GM21786 (cell line): ENCODE results near the gene OR10C1.
"Not testable (repeated sequence)": the region's sequence is repeated elsewhere in the genome, so short reads cannot be mapped to it uniquely, and the experiment has no call there.

Experiments used
- ATAC-seq: cut with Tn5 transposase; IDR thresholded peaks from one replicate; pipeline ENCODE4 v1.9.1; 2021; ENCODE audit not compliant: unreplicated experiment

The OR10C1 gene

DNA sequence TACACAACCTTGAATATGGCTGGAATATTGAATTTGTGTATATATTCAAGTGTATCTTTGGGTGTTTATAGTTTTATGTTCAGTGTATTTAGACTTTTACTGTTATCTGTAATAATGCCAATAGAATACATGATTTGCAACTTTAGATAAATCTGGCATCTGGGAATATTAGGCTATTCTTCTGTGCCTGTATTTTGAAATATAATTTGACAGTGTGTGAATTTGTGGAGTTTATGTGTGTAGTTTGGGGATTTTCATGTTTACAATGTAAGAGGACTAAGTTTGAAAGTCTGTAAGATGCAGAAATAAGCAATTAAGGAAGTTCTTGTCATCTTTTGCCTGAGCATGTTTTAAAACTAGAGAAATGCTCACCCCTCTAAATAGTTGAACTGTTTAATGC, at the start of gene OR10C1:
Gene OR10C1 (plus strand): TSS at position 301 of the 400 bp plus-strand sequence. CDS start 710 bp downstream, outside the sequence.
- ATAC-seq: no peak

DNA sequence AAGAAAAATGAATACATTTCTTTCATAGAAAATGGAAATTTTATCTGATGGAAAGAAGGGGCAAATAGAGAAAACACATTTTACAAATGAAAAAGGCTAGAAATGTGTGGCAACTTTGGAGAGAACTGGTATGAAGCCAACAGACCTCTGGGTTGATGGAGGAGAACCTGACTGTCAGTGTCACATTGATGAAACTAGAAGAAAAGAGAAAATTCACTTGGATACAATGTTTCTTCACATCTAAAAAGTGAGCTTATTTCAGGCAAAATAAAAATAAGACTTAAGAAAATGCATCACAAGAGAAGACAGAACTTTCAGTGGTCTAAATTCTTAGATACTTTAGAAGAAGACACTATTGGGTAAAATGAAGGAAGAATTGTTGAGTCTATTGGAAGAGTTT, 43.8 kb upstream of the OR10C1 start, which contains the start of gene OR12D2:
Gene OR12D2 (plus strand): TSS at position 301 of the 400 bp plus-strand sequence. CDS start 1,069 bp downstream, outside the sequence.
- ATAC-seq: no peak

DNA sequence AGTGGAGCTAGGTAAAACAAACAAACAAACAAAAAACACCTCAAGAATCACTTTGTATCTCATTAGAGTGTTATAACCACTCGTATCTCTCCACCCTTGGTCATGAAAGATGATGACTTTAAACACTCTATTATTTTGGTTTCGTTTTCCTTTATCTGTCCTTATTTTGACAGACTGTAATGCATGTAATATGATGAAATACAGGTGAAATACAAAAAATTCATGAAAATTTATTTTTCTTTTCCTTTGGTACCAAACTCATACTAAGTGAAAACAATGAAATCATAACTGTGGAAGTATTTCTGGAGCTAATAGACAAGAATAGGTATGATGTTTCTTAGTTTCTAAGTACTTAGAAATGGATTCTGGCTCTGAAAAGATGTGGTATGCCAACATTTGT, 39.6 kb upstream of the OR10C1 start:
- ATAC-seq: no peak

DNA sequence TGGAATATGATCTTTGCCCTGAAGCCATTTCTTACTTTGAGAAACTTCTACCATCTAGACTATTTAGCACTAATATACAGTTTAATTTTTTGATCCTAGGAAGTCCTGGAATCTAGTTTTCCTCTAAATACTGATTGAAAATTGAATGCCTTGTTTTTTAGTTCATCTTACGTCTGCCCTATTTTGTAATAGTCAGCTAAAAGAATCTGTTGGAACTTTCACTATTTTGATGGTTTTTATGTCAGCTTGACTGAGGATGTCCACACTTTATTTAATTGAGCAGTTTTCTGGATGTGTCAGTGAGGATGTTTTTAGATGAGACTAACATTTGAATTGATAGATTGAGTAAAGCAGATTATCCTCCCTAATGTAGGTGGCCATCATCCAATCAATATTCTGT, 35.3 kb upstream of the OR10C1 start:
- ATAC-seq: no peak

DNA sequence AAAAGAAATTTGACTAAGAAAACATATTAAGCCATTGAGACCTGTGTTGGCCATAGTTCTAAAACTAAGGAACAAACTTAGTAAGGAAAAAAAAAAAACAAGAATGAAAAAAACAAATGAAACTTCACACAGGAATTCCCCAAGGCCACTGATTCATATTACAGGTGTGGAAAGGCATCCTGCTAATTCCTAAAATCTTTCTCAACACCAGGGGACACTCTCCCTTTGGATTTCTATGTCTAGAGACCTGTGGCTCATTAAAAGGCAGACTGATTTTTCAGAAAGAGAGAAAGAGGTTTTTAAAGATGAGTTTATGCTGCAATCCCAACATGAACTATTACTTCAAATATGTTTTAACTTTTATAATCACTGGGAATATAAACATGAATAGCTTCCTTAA, 24.5 kb upstream of the OR10C1 start, which contains the start of gene OR12D1:
Gene OR12D1 (plus strand): TSS at position 341 of the 400 bp plus-strand sequence.
- no peak for ATAC-seq

- no peak for ATAC-seq
These were observed 19.6 kb upstream of the OR10C1 start for GRCh38 chr6:29419516-29419915.

- no peak for ATAC-seq
These were observed 14.9 kb upstream of the OR10C1 start for GRCh38 chr6:29424168-29424567.

GRCh38 chr6:29424575-29424974, 14.5 kb upstream of the OR10C1 start:
- ATAC-seq: no peak

GRCh38 chr6:29425075-29425474, 14.0 kb upstream of the OR10C1 start:
- ATAC-seq: no peak

DNA sequence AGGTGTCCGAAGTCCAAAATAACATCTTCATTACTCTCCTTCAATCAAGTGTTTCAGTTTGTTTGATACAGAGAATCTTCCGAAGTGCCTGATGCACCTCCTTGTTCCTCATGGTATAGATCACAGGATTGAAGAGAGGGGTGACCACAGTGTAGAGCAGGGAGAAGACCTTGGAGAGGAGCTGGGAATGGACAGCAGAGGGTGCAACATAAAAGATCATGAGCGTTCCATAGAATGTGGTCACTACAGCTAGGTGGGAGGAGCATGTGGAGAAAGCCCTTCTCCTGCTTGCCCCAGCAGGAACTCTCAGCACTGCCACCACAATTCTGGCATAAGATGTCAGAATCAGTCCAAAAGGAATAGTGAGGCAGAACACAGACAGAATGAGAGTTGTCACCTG, 12.5 kb upstream of the OR10C1 start:
- no peak for ATAC-seq

DNA sequence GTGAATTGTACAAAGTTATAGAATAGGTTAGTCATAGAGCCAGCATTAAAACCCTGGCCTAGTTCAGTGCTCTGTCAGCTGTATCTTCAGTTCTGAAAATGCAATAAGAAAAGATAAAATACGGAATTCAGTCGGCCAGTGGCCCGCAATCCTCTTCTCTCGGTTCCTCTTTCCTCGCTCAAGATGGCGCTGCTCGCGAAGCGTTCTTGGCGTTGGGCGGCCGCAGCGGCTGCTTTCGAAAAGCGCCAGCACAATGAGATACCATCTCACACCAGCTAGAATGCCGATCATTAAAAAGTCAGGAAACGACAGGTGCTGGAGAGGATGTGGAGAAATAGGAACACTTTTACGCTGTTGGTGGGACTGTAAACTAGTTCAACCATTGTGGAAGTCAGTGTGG, 2.4 kb upstream of the OR10C1 start:
- ATAC-seq: not testable (repeated sequence)

- no peak for ATAC-seq
These were observed 3.6 kb downstream of the OR10C1 start for GRCh38 chr6:29442719-29443118.

DNA sequence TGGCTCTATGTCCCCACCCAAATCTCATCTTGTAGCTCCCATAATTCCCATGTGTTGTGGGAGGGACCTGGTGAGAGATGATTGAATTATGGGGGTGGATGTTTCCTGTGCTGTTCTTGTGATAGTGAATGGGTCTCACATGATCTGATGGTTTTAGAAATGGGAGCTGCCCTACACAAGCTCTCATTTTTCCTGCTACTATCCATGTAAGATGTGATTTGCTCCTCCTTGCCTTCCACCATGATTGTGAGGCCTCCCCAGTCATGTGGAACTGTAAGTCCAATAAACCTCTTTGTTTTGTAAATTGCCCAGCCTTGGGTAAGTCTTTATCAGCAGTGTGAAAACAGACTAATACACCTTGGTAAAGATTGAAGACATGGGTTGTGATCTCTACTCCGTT, 4.9 kb downstream of the OR10C1 start:
- not testable (repeated sequence) for ATAC-seq

DNA sequence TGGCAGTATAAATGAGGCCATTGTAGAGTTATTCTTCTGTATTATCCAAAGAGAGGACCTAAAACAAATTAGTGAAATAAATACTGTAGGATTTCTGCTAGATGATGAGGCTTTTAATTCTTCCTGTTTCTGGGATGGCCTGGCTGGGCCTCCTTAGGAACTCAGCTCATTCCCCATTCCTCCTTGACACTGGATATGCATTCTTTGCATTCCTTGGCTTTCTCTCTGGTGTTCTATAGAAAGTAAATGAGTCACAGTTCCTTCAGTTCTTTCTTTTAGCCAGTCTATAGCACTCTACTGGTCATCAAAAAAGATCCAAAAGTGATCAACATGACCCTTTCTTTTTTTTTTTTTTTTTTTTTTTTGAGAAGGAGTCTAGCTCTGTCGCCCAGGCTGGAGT, 8.6 kb downstream of the OR10C1 start:
- no peak for ATAC-seq

DNA sequence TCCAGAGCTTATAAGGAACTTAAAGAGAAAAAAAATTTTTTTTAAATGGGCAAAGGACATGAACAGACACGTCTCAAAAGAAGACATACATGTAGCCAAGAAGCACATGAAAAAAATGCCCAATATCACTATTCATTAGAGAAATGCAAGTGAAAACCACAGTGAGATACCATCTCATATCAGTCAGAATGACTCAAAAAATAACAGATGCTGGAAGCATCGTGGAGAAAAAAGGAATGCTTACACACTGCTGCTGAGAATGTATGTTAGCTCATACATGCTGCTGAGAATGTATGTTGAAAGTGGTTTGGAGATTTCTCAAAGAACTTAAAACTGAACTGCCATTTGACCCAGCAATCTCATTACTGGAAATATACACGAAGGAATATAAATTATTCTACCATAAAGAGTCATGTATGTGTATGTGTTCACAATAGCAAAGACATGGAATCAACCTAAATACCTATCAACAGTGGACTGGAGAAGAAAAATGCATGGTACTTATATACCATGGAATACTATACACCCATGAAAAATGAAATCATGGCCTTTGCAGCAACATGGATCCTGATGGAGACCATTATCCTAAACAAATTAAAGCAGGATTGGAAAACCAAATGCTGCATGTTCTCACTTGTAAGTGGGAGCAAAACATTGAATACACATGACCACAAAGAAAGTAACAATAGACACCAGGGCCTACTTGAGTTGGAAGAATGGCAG, 12.5 kb downstream of the OR10C1 start:
- no peak for ATAC-seq

GRCh38 chr6:29456971-29457370, 17.9 kb downstream of the OR10C1 start, which contains the start of the genes OR11A1 and OR2H1:
OR11A1 (minus strand) TSS chr6:29457071; CDS start chr6:29427641, 29,430 bp downstream.
OR2H1 (plus strand) TSS chr6:29457155; CDS start chr6:29461770, 4,615 bp downstream.
- no peak for ATAC-seq

DNA sequence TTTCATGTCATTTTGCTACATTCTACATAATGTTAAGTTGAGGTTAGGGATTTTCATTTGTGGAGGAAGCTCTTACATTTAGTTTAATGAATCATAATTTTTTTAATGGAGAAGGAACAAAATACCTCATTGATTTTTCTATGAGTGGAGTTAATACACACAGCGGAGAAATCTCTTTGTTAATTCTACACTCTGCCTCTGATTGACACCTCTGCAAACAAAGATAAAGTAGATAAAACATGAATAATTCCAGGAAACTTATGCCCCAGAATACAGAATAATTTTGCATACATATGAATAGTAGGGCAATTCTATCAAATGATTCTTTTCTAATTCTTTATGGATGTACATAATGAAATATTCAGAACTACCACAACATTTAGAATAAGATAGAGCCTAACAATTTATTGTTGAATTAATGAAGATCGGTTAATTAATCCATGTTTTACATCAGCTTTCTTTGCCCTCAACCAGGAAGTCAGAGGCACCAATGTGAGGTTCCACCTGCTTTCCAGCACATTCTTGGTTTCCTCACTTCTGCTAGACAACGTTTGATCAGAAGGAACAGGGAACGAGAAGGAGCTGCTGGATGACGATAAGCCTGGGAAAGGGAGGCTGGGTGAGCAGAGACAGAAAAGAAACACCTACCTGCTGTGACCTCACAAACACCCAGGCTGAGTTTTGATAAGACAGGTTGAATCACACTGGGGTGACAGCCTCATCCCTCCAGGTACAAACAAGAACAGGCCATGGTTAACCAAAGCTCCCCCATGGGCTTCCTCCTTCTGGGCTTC, 22.1 kb downstream of the OR10C1 start:
- no peak for ATAC-seq

DNA sequence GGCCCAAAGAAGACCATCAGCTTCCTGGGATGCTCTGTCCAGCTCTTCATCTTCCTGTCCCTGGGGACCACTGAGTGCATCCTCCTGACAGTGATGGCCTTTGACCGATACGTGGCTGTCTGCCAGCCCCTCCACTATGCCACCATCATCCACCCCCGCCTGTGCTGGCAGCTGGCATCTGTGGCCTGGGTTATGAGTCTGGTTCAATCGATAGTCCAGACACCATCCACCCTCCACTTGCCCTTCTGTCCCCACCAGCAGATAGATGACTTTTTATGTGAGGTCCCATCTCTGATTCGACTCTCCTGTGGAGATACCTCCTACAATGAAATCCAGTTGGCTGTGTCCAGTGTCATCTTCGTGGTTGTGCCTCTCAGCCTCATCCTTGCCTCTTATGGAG, 22.9 kb downstream of the OR10C1 start:
- ATAC-seq: no peak

DNA sequence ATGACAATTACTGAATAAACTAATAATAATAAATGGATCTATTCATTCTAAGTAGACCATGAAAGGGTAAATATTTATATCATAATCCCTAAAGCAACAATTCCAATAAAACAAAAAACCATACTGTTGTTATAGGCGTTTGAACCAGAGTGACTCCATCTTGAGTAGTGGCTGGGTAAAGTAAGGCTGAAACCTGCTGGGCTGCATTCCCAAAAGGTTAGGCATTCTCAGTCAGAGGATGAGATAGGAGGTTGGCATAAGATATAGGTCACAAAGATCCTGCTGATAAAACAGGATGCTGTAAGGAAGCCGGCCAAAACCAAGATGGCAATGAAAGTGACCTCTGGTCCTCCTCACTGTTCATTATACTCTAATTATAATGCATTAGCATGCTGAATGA, 26.2 kb downstream of the OR10C1 start:
- ATAC-seq: no peak

DNA sequence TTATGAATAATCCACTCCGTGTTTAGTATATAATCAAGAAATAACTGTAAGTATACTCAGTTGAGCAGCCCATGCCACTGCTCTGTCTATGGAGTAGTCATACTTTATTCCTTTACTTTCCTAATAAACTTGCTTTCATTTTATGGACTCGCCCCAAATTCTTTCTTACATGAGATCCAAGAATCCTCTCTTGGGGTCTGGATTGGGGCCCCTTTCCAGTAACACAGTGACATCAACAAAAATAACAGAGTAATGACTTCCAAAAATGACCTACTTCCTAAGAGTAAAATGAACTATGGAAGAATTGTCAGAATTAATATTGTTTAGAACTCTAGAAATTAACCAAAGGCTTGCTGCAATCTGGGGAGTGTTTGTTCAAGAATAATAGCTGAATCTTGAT, 26.7 kb downstream of the OR10C1 start:
- no peak for ATAC-seq

GRCh38 chr6:29466241-29466640, 27.1 kb downstream of the OR10C1 start:
- no peak for ATAC-seq

- ATAC-seq: no peak
These were observed 35.9 kb downstream of the OR10C1 start for GRCh38 chr6:29474996-29475395.
